Measurements from ENCODE around the gene SERPINH1. TPM values are rescaled to one million over a fixed set of nuclear protein-coding genes. Genes with fewer than 3 reads are reported as not detected.
A peak's percentile ranks its signal among the peaks of the same experiment; 100 is the strongest.

Gene SERPINH1
- polyA plus RNA-seq, 3 donors = 1.6 to 4.6 (median 2.1) TPM

GRCh38 chr11:75522286-75523044, 39.6 kb upstream of the SERPINH1 start:
- Histone ChIP-seq H3K27ac (ENCODE audit: low read depth in 1 of 2, low read length in 2 of 2) (no peak overlapping the region), H3K9me3 (replicated peaks in 1 of 2; ENCODE audit: control insufficient read depth in 1 of 2, insufficient read depth in 1 of 2, low read length in 2 of 2) (no peaks in the 10 kb centered on the region), H3K27me3 (ENCODE audit: control insufficient read depth in 2 of 2, insufficient read depth in 2 of 2, low read length in 2 of 2) (peaks cover 0 to 12% of the 10 kb centered on the region in 2 donors), H3K9ac (ENCODE audit: insufficient read depth, low read length, poor library complexity, severe bottlenecking) (no peak overlapping the region), H3K4me3 (replicated peaks in 1 of 3; ENCODE audit: low read depth in 2 of 3, low read length in 3 of 3) (no peak overlapping the region), H3K4me2 (replicated peaks; ENCODE audit: extremely low read depth, low read length, poor library complexity, severe bottlenecking) (no peak overlapping the region), H4K20me1 (ENCODE audit: insufficient read depth, low read length) (peaks cover 27% of the 10 kb centered on the region), H2AFZ (ENCODE audit: insufficient read depth, low read depth, low read length, poor library complexity, severe bottlenecking) (no peak overlapping the region), H3K79me2 (ENCODE audit: insufficient read depth, low read length) (peaks cover 8% of the 10 kb centered on the region), H3K4me1 (ENCODE audit: control insufficient read depth in 1 of 2, insufficient read depth in 2 of 2, low read length in 2 of 2) (peaks cover 24 to 31% of the 10 kb centered on the region in 2 donors), H3K36me3 (replicated peaks in 1 of 2; ENCODE audit: control insufficient read depth in 1 of 2, insufficient read depth in 2 of 2, low read length in 2 of 2) (no peaks in the 10 kb centered on the region)
- peak overlapping the region in 1 of 7 donors; percentile 69 for H3K27ac Mint-ChIP-seq
- H3K36me3 Mint-ChIP-seq = peaks cover 0 to 5% of the 10 kb centered on the region in 2 donors
- TF ChIP-seq CTCF (IDR thresholded peaks at IDR 0.05) = no peak
- DNase-seq = no peak
- H3K4me1 Mint-ChIP-seq = peaks cover 37% of the 10 kb centered on the region
- WGBS (ENCODE audit: insufficient coverage) = 94% methylated on average over 6 of the region's 7 CpGs
- H3K9me3 Mint-ChIP-seq = peaks cover 0 to 5% (median 0%) of the 10 kb centered on the region in 7 donors
- intact Hi-C loops (cut with micrococcal nuclease) = no loop called here
- peaks cover 15 to 27% (median 24%) of the 10 kb centered on the region in 3 donors for H3K27me3 Mint-ChIP-seq (ENCODE audit: low read depth in 3 of 3)
- no peak overlapping the region for H3K4me3 Mint-ChIP-seq

- peaks cover 15 to 27% (median 24%) of the 10 kb centered on the region in 3 donors for H3K27me3 Mint-ChIP-seq (ENCODE audit: low read depth in 3 of 3)
- H3K4me3 Mint-ChIP-seq = peak overlapping the region in 1 of 2 donors; percentile 12
- Histone ChIP-seq H3K4me3 (replicated peaks in 1 of 3; ENCODE audit: low read depth in 2 of 3, low read length in 3 of 3) (no peak overlapping the region), H3K4me1 (ENCODE audit: control insufficient read depth in 1 of 2, insufficient read depth in 2 of 2, low read length in 2 of 2) (peaks cover 21 to 25% of the 10 kb centered on the region in 2 donors), H3K4me2 (replicated peaks; ENCODE audit: extremely low read depth, low read length, poor library complexity, severe bottlenecking) (no peak overlapping the region), H3K9ac (ENCODE audit: insufficient read depth, low read length, poor library complexity, severe bottlenecking) (no peak overlapping the region), H3K79me2 (ENCODE audit: insufficient read depth, low read length) (peaks cover 8% of the 10 kb centered on the region), H4K20me1 (ENCODE audit: insufficient read depth, low read length) (peaks cover 27% of the 10 kb centered on the region), H3K36me3 (replicated peaks in 1 of 2; ENCODE audit: control insufficient read depth in 1 of 2, insufficient read depth in 2 of 2, low read length in 2 of 2) (no peaks in the 10 kb centered on the region), H3K27me3 (ENCODE audit: control insufficient read depth in 2 of 2, insufficient read depth in 2 of 2, low read length in 2 of 2) (peaks cover 0 to 12% of the 10 kb centered on the region in 2 donors), H3K27ac (ENCODE audit: low read depth in 1 of 2, low read length in 2 of 2) (no peak overlapping the region), H3K9me3 (replicated peaks in 1 of 2; ENCODE audit: control insufficient read depth in 1 of 2, insufficient read depth in 1 of 2, low read length in 2 of 2) (no peaks in the 10 kb centered on the region), H2AFZ (ENCODE audit: insufficient read depth, low read depth, low read length, poor library complexity, severe bottlenecking) (no peak overlapping the region)
- peaks cover 0 to 5% (median 0%) of the 10 kb centered on the region in 7 donors for H3K9me3 Mint-ChIP-seq
- intact Hi-C loops (cut with micrococcal nuclease) = no loop called here
- H3K27ac Mint-ChIP-seq = no peak overlapping the region
- H3K36me3 Mint-ChIP-seq = peaks cover 0 to 3% of the 10 kb centered on the region in 2 donors
- DNase-seq = no peak
- peaks cover 31% of the 10 kb centered on the region for H3K4me1 Mint-ChIP-seq
- WGBS (ENCODE audit: insufficient coverage) = 75% methylated on average over 5 of the region's 5 CpGs
- no peak for TF ChIP-seq CTCF (IDR thresholded peaks at IDR 0.05)
Observed at GRCh38 chr11:75523189-75523588, 38.9 kb upstream of the SERPINH1 start.
